DMS114 treated with DMSO at 0.1 percent for 48 hours (cell line): ENCODE data around the gene SLC39A6.
"Not testable (repeated sequence)": the region's sequence is repeated elsewhere in the genome, so short reads cannot be mapped to it uniquely, and the experiment has no call there.

ENCODE experiments used
- DNase-seq: peaks from one replicate; lab custom pipeline; 2025; ENCODE audit not compliant: unreplicated experiment; lab: John Stamatoyannopoulos, UW

The SLC39A6 gene

GRCh38 chr18:36141576-36141975 lies 12.4 kb upstream of the SLC39A6 start:
- no peak for DNase-seq

DNA sequence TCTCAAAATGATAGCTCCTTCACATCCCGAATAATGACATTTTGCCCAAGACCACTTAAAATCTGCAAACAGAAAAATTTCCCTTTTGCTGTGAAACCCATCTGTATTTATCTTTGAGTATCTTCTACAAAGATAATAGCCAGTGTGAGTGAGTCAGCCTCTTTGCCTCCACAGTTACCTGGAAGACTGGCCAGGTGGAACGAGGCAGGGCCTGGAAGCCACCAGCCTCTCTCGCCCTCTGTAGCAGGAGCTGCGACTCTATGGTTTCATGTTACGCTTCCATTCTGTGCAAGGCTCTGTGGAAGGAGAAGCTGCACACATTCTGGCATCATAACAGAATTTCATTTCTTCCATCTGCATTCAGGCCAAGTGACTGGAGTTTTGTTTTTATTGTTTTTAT lies 10.1 kb upstream of the SLC39A6 start:
- no peak for DNase-seq

- DNase-seq = no peak
These were observed 6.1 kb upstream of the SLC39A6 start for GRCh38 chr18:36135264-36135663.

DNA sequence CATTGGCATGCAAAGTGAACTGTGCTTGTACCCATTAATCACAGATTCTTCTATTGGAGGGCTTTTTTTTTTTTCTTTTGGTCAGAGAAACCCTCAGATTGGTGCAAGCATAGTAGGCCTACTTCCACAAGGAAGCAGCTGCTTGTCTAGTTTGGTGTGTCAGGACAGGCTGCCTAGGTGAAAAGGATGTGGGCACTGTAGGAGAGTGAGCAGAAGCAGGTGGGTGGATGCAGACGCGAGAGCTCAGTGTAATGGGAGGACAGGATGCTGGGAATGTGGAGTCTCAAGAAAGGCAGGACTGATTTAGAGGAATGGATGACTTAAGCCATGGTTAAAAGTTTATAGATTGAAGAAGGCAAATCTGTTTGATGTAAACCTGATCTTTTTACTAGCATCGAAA lies 3.6 kb upstream of the SLC39A6 start:
- no peak for DNase-seq

DNA sequence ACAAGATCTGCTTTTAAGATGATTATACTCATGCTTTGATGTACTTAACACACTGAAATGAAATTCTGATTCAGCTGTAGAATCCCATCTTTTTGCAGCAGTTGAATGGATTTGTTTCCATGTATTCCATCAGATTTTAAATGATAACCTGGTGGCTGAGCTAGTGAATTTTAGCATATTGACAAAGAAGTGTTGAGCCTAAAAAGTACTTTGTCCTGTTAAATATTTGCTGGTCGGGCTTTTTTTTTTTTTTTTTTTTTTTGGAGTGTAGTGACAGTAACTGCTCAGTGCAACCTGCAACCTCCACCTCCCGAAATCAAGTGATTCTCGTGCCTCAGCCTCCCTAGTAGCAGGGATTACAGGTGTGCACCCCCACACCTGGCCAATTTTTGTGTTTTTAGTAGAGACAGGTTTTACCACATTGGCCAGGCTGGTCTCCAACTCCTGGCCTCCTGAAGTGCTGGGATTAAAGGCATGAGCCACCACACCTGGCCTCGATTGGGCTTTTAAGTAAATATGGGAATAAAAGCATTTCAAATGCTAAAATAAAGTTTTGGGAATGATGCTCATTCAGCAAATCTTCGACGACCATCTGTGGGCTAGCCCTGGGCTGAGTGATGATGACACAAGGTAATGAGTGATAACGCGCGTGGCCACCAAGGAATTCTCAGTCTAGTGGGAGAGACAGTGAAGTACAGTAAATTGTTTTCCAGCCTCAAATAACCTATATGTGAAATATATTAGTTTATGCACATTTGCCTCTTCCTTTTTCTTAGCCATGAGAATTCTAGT lies 2.7 kb upstream of the SLC39A6 start:
- no peak for DNase-seq

GRCh38 chr18:36130883-36131653 lies 1.9 kb upstream of the SLC39A6 start:
- no peak for DNase-seq

GRCh38 chr18:36130039-36130831 lies 1.1 kb upstream of the SLC39A6 start:
- no peak for DNase-seq

DNA sequence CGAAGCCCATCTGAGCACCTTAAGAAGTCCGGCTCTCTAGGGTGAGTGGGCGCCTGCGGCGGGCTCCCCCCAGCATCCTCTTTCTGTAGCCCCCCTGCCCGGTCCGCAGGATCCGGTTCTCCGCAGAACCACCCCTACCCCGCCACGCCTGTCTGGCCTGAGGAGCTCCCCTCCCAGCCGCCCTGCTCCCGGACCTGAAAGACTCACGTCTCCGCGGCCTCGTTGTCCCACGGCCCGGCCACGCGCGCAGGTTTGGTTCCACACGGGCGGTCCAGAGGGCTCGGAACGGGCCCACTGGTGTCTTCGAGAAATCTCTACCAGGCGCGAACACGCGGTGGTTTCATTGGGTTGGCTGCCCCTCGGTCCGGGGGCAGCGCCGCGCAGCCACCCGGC lies 237 bp downstream of the SLC39A6 start:
- DNase-seq = no peak

GRCh38 chr18:36128530-36128870 lies 640 bp downstream of the SLC39A6 start:
- DNase-seq = no peak

- DNase-seq = no peak
These were observed 1.2 kb downstream of the SLC39A6 start for GRCh38 chr18:36127836-36128529.

DNA sequence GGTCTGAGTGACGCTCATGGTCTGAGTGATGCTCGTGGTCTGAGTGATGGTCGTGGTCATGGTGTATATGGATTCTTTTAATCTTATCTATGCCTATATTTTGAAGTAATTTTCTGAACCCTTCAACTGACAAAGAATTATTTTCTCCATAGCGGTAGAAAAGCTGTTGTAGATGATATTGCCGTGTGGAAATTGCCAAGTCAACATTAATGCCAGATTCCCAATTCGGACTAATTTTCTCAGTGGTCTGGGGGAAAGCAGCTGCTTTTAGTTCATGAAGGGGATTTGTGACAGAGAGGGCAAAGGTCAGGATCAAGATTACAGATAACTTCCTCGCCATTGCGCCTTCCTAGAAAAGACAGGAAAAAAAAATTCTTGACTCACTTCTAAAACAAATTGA lies 2.5 kb downstream of the SLC39A6 start:
- no peak for DNase-seq

DNA sequence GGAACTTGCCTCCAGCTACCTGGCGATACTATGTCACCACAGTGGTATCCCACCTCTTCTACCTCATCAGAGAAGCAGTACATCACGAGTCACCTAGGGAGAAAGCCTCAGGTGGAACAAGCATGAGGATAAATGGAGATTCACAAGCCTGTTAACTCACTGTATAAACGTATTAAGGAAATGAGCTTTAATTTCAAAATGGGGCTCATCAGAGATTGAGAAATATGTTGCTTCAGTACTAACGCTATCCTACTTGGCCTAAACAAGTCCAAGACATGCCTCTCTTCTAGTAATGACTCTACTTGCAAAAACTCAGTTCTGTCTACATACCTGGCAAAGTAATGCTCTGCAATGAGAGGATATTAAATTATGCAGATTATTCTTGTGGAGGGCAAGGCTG lies 4.3 kb downstream of the SLC39A6 start:
- no peak for DNase-seq

- DNase-seq = no peak
These were observed 8.8 kb downstream of the SLC39A6 start for GRCh38 chr18:36120297-36120696.

DNA sequence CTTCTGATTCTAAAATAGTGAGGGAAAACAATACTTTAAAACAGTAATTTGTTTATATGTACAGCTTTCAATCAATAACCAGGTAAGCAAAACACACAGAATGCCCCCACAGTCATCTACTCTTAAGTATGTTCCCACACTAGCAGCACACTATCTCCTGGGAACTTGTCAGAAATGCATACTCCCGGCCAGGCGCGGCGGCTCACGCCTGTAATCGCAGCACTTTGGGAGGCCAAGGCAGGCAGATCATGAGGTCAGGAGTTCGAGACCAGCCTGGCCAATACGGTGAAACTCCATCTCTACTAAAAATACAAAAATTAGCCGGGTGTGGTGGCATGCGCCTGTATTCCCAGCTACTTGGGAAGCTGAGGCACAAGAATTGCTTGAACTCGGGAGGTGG lies 12.4 kb downstream of the SLC39A6 start:
- not testable (repeated sequence) for DNase-seq

DNA sequence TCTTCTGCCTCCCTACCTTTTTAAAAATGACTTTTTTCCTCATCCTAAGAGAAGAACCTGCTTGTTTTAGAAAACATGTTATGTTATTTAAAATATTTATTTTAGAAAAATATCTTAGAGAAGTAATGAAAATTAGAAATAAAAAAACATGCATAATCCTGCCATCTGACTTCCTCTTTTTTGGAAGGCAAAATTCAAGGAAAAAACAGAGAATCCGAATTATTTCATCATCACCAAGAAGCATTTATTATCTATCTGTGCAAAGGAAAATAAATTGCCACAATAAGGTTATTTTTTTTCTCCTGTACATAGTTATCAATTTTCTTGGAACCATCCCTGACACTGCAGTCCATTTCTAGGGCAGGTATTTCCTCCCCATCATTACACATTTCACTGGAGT lies 14.4 kb downstream of the SLC39A6 start:
- no peak for DNase-seq

- DNase-seq = no peak
These were observed 14.9 kb downstream of the SLC39A6 start for GRCh38 chr18:36114251-36114650.

GRCh38 chr18:36112302-36112701 lies 16.8 kb downstream of the SLC39A6 start:
- DNase-seq = no peak

DNA sequence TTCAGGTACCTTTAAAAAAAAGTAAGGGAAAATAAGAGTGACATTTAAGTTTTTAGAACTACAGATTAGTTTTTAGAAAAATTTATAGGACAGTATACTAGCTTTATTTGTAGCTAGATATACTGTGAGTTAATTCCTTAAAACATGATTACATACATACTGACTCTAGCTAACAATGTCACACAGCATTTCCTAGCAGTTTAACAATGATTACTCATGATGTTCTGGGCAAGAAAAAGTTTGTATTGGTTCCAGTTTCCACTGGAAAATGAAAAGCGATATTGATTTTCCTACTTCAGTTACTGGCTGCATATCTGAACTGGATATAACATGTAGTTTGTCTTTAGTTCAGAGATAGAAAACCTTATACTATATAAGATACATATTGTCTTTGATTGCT lies 19.4 kb downstream of the SLC39A6 start:
- no peak for DNase-seq

- DNase-seq = no peak
These were observed 20.5 kb downstream of the SLC39A6 start for GRCh38 chr18:36108601-36109000.

- DNase-seq = no peak
These were observed 20.9 kb downstream of the SLC39A6 start for GRCh38 chr18:36108196-36108595.

GRCh38 chr18:36107477-36107876 lies 21.7 kb downstream of the SLC39A6 start:
- no peak for DNase-seq
